Right renal cortex interstitium (tissue), 3 donors: ENCODE results near the gene ZNF672. TPM values are rescaled to one million over a fixed set of nuclear protein-coding genes. Genes with fewer than 3 reads are reported as not detected.
A peak's percentile ranks its signal among the peaks of the same experiment; 100 is the strongest.
"Not testable (repeated sequence)": the region's sequence is repeated elsewhere in the genome, so short reads cannot be mapped to it uniquely, and the experiment has no call there.

Experiments
- DNase-seq, 3 donors: peaks; one replicate each; pipeline ENCODE4 v3.0.0-alpha.2; 2013; ENCODE audit warnings: low read depth in 3 of 3, low spot score in 2 of 3
- polyA plus RNA-seq, 3 donors: library from polyadenylated mRNA; unstranded; fragments of 120-200 nt; gene quantifications; one replicate each; pipeline ENCODE4 v1.2.1, GENCODE V29; 2013; ENCODE audit not compliant: insufficient read length in 3 of 3

ZNF672 gene
- polyA plus RNA-seq, 3 donors = 20.8 to 22.9 (median 21.4) TPM

DNA sequence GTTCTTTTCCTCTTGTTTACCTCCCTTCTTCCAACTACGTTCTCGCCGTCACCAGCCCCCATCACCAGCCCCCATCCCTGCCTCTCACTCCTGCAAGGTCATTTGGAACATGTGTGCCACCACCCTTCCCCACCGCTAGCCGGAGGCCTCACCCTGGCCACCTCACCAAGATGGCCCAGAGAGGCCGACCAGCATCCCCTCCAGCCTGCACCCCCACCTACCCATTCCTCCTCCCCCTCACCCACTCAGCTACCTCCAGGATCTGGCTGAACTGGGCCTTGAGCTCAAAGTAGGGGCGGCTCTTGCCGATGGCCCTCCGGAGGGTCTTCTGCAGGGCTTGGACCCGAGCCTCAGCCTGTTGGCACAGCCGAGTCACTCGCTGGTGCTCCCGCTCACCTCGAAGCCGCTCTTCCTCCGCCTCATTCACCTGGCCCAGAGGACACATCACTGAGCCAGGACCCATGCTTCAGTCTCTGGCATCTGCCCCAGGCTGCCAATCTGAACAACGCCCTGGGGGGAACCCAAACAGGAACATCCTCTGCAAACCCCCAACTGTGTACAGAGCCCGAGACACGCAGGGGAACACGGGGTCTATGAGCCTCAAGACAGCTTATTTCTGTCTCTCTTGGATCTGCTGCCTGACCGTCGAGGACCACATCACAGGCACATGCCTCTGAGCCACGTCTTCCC, 25.1 kb upstream of the ZNF672 start:
- no peak for DNase-seq

DNA sequence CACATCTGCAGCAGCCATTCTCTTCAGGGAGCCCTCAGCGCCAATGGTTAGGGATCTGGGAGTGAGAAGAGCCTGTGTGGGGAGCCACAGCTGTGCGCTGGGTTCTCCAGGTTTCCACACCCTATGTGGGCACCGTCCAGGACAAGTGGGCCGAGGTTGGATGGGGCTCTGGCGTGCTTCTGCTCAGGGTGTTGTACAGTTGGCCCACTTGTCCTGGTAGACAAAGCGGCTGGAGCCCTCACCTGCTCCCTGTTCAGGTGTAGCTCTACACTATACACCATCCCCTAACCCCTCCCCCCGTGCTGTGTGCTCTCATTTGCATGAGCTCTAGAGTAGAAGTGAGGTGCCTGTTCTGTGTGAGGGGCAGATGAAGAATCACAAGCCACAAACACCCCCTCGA, 24.5 kb upstream of the ZNF672 start:
- no peak for DNase-seq

GRCh38 chr1:248814351-248814750, 23.7 kb upstream of the ZNF672 start:
- DNase-seq = no peak

GRCh38 chr1:248815407-248816034, 22.5 kb upstream of the ZNF672 start:
- DNase-seq = no peak

- DNase-seq = no peak
Observed at GRCh38 chr1:248816042-248816851, 21.8 kb upstream of the ZNF672 start.

DNA sequence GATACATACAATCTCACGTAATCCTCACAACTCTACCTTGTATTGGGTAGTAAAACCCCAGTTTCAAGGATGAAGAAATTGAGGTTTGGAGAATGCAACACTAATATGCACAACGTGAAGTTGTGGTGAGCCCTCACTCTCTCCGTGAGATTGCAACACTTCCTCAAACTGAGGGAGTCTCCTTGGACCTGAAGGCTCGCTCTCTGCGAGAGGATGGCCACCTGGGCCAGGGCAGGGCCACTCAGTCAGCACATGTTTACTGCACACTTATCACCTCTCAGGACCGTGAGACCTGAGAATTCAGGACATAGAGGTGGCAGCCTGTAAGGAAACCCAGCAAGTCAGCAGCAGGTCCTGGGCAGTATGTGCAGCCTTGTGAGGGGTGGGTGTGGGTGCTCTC, 21.0 kb upstream of the ZNF672 start:
- no peak for DNase-seq

GRCh38 chr1:248818505-248819374, 19.3 kb upstream of the ZNF672 start:
- no peak for DNase-seq

GRCh38 chr1:248820041-248820585, 17.9 kb upstream of the ZNF672 start:
- no peak for DNase-seq

DNA sequence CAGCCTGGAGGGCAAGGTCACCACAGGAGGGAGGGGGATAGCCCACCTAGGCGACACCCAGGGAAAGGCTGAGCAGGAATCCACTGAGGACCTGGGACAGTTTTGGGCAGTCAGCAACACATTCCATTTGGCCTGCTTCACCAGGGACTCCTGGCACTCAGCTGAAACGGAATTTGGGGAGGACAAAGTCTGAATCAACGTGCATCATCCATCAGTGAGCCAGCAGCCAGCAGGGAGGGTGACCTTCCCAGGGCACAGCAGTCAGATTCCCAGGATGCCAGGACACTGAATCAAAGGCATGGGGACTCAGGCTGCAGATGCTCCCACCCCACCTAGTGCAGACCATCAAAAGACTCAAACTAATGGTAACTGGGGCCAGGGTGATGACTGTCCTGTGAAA, 16.9 kb upstream of the ZNF672 start:
- DNase-seq = no peak

- no peak for DNase-seq
Observed at GRCh38 chr1:248821641-248822040, 16.4 kb upstream of the ZNF672 start.

GRCh38 chr1:248822148-248823032, 15.6 kb upstream of the ZNF672 start:
- no peak for DNase-seq

DNA sequence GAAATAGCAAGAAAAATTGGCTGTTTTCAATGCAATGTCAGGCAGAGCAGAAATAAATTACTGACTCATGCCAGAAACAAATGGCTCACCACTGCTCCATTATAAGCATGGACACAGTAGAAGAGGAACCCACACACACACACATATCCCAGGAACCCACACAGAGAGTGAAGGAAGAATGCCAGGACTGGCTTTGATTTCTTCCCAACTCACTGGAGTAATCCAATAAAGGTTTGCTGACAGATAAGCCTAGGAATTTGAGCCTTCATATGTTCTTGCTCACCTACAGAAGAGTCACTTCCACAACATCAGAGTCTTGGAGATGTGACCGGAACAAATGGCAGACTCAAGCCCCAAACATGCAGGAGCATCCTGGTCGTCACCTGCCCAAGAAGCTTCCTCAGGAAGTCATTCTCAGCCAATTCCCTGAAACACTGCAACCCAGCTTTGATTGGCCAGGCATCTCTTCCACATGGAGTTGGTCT, 14.5 kb upstream of the ZNF672 start:
- no peak for DNase-seq

- DNase-seq = no peak
Observed at GRCh38 chr1:248824301-248824700, 13.7 kb upstream of the ZNF672 start.

DNA sequence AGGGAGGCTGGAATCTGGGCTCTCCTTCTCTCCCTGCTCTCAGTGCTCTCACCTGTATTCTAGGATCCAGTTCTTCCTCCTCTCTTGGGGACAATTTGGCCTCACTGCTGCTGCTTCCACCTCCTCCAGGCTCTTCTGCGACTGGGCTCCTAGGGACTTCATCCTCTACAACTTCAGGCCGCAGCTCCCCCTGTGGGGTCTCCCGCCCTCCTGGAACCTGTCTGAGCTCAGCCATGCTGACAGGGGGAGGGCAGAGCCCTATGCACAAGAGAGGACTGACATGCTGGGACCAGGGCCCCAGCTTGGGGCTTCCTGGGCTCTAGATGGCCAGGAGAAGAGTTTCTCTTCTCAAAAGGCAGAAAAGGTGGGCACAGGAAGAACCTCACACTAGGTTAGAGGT, 13.3 kb upstream of the ZNF672 start:
- DNase-seq = no peak

DNA sequence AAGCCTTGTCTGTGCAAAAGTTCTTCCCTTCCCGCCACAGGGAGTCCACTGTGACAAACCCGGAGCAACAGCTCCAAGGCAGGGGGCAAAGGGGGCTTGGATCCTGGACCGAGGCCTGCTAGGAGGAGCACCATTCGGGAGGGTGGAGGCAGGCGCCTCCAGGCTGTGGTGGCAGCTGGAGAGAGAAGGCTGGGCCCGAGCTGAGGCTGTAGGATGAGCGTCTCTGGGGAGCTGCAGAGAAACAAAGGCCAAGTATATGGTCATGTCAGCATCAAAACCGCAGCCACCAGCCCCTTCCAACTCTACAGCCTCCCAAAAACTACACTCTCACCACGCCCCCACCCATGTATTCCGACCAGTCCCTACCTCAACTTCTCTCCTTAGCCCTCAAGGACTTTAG, 12.9 kb upstream of the ZNF672 start:
- DNase-seq = no peak

DNA sequence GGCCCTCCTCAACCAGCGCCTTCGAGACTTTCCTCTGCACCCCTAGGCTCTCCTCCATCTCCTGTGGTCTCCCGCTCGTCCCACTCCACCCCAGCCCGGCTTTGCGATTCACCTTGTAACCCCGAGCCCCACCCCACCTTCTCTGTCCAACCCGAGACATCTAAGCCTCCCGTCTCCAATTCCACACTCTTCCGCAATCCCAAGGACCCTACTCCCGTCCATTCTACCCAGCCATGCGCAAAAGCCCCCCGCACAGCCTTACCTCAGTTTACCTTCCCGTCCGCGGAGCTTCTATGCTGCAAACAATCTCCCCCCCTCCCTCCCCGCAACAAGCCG, 12.5 kb upstream of the ZNF672 start:
- no peak for DNase-seq

GRCh38 chr1:248825909-248826760, 11.9 kb upstream of the ZNF672 start, which contains the start of gene SH3BP5L:
Gene SH3BP5L, minus strand, starts transcription at chr1:248825915. Its CDS starts 980 bp downstream, at chr1:248824935.
- peak; percentile 95 to 100 (median 96) for DNase-seq

- no peak for DNase-seq
Observed at GRCh38 chr1:248828845-248829244, 9.2 kb upstream of the ZNF672 start.

DNA sequence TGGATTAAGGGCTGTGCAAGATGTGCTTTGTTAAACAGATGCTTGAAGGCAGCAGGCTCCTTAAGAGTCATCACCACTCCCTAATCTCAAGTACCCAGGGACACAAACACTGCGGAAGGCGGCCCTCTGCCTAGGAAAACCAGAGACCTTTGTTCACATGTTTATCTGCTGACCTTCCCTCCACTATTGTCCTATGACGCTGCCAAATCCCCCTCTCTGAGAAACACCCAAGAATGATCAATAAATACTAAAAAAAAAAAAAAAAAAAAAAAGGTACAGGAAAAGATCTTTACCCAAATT, 7.4 kb upstream of the ZNF672 start:
- not testable (repeated sequence) for DNase-seq
